BLaER1 treated with 17β-estradiol and CSF1 and Interleukin-3, amounts not matched to agents 10 nM and 100 nM (cell line): Measurements from ENCODE around the gene NOS1AP.

Source experiments
- H3K27ac ChIP-seq, 11 experiments: shearing (Covaris generic); formaldehyde crosslinking; 2 replicates each; pipeline ENCODE4 v1.8.1; 2022
- H3K27me3 ChIP-seq, 11 experiments: shearing (Covaris generic); formaldehyde crosslinking; 2 replicates each; pipeline ENCODE4 v1.8.1; 2022
- H3K36me3 ChIP-seq, 11 experiments: shearing (Covaris generic); formaldehyde crosslinking; 2 replicates each; pipeline ENCODE4 v1.8.1; 2022
- H3K4me1 ChIP-seq, 10 experiments: shearing (Covaris generic); formaldehyde crosslinking; 2 replicates each; pipeline ENCODE4 v1.8.1; 2022
- H3K4me2 ChIP-seq, 11 experiments: shearing (Covaris generic); formaldehyde crosslinking; 2 replicates each; pipeline ENCODE4 v1.8.1; 2022
- H3K4me3 ChIP-seq, 10 experiments: shearing (Covaris generic); formaldehyde crosslinking; 2 replicates each; pipeline ENCODE4 v1.8.1; 2022
- H3K9ac ChIP-seq, 11 experiments: shearing (Covaris generic); formaldehyde crosslinking; 2 replicates each; pipeline ENCODE4 v1.8.1; 2022
- H3K9me3 ChIP-seq, 11 experiments: shearing (Covaris generic); formaldehyde crosslinking; replicated peaks in 1 of 11; 2 replicates each; pipeline ENCODE4 v1.8.1; 2022
- H4K20me1 ChIP-seq, 11 experiments: shearing (Covaris generic); formaldehyde crosslinking; 2 replicates each; pipeline ENCODE4 v1.8.1; 2022
- Cebpa-rat ChIP-seq, 11 experiments: shearing (Covaris generic); IDR thresholded peaks; 2 replicates each; pipeline ENCODE4 v1.8.1; 2022

NOS1AP gene

DNA sequence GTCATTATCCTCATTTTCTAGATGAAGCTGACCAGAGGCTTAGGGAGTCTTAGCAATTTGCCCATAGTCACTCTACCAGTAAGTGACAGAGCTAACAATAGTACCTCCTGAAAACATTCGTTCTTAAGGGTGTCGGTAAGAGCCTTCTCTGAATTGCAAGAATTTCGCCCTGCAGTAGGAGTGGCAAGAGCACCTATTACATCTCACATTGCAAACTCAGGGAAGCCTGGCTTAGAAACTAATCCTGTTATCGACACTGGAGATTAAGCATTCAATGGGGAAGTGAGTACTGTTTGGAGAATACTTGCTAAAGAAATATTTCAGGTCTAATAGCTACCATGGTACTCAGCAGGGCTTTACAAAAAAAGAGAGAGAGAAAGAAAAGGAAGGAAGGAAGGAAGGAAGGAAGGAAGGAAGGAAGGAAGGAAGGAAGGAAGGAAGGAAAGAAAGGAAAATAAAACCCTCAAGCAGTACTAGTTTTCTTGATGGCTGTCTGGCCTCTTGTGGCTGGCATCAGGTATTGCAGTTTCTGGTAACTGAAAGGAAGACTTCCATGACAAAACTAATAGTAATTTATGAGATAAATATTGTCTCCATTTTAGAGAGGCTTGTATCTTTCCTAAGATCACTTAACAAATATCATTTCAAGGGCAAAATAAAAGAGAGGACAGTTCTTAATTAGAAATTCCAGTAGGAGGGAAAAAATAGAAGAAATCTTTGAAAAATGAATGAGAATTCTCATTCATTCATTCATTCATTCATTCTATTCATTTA lies 322.5 kb downstream of the NOS1AP start:
- Histone ChIP-seq H3K4me1 (peaks cover 21 to 50% (median 41%) of the 10 kb centered on the region in 10 experiments), H3K27ac (peak overlapping the region in 4 of 11 experiments; percentile 6 to 85 (median 76); a peak in 5 of 22 replicates), H3K27me3 (no peaks in the 10 kb centered on the region), H3K36me3 (no peaks in the 10 kb centered on the region), H3K4me3 (no peak overlapping the region), H3K9ac (no peak overlapping the region), H3K4me2 (peak overlapping the region in 5 of 11 experiments; percentile 3 to 29 (median 12); a peak in 4 of 22 replicates), H3K9me3 (no peaks in the 10 kb centered on the region), H4K20me1 (no peaks in the 10 kb centered on the region)
- TF ChIP-seq Cebpa-rat (IDR thresholded peaks at IDR 0.05): no peak

DNA sequence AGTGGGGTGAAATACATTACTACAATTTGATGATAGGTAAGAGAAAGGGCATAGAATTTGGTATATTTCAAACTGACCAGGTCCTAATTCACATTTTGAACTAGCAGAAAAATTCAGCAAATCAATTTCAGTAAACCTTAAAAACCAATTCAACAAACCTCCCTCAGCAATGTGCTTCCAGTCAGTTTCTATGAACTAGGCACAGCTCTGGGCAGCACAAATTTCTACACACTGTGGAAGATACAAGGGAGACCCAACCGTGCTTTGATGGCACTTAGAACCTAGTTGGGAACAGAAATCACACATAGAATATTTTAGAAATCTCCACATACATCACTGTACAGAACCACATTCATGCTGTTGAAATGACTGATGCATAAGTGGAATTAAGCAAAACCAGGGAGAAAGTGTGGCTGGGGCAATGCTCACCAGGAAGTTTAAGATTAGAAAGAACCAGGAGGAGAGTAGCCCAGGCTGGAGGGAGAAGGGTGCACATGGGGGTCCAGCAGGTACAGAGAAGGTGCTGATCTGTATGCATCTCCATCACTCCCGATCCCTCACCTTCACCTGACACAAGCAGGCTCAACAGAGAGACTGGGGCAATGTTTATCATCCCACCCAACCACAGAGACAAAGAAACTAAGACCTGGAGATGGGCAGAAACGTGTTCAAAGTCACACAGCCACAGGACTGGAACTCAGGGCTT lies 326.9 kb downstream of the NOS1AP start:
- Histone ChIP-seq H3K4me1 (peaks cover 0 to 6% (median 5%) of the 10 kb centered on the region in 10 experiments; a peak in 6 of 20 replicates), H3K36me3 (no peaks in the 10 kb centered on the region), H3K27me3 (no peaks in the 10 kb centered on the region), H3K9me3 (no peaks in the 10 kb centered on the region), H3K4me3 (no peak overlapping the region), H3K27ac (no peak overlapping the region), H4K20me1 (no peaks in the 10 kb centered on the region), H3K4me2 (no peak overlapping the region), H3K9ac (no peak overlapping the region)
- TF ChIP-seq Cebpa-rat (IDR thresholded peaks at IDR 0.05): no peak

- no peaks in the 10 kb centered on the region for H3K27me3 ChIP-seq
- no peaks in the 10 kb centered on the region for H3K9me3 ChIP-seq
- no peaks in the 10 kb centered on the region for H4K20me1 ChIP-seq
- no peak overlapping the region for H3K4me3 ChIP-seq
- H3K4me2 ChIP-seq: no peak overlapping the region
- no peak overlapping the region for H3K9ac ChIP-seq
- no peak for TF ChIP-seq Cebpa-rat (IDR thresholded peaks at IDR 0.05)
- no peak overlapping the region for H3K27ac ChIP-seq
- no peaks in the 10 kb centered on the region for H3K36me3 ChIP-seq
- no peaks in the 10 kb centered on the region; a peak in 1 of 20 replicates for H3K4me1 ChIP-seq
Measured at GRCh38 chr1:162397039-162397448, 327.6 kb downstream of the NOS1AP start.

- Histone ChIP-seq H4K20me1 (no peaks in the 10 kb centered on the region), H3K36me3 (no peaks in the 10 kb centered on the region), H3K4me2 (no peak overlapping the region), H3K9me3 (no peaks in the 10 kb centered on the region), H3K4me1 (no peaks in the 10 kb centered on the region), H3K27ac (no peak overlapping the region), H3K4me3 (no peak overlapping the region), H3K9ac (no peak overlapping the region), H3K27me3 (no peaks in the 10 kb centered on the region)
- TF ChIP-seq Cebpa-rat (IDR thresholded peaks at IDR 0.05): no peak
Measured at GRCh38 chr1:162397943-162398560, 328.6 kb downstream of the NOS1AP start.

- Histone ChIP-seq H3K9ac (no peak overlapping the region), H3K36me3 (no peaks in the 10 kb centered on the region), H3K9me3 (no peaks in the 10 kb centered on the region), H3K27ac (no peak overlapping the region), H3K27me3 (no peaks in the 10 kb centered on the region), H3K4me1 (no peaks in the 10 kb centered on the region), H3K4me2 (no peak overlapping the region), H3K4me3 (no peak overlapping the region), H4K20me1 (no peaks in the 10 kb centered on the region)
- TF ChIP-seq Cebpa-rat (IDR thresholded peaks at IDR 0.05): no peak
Measured at GRCh38 chr1:162398999-162399580, 329.6 kb downstream of the NOS1AP start.

DNA sequence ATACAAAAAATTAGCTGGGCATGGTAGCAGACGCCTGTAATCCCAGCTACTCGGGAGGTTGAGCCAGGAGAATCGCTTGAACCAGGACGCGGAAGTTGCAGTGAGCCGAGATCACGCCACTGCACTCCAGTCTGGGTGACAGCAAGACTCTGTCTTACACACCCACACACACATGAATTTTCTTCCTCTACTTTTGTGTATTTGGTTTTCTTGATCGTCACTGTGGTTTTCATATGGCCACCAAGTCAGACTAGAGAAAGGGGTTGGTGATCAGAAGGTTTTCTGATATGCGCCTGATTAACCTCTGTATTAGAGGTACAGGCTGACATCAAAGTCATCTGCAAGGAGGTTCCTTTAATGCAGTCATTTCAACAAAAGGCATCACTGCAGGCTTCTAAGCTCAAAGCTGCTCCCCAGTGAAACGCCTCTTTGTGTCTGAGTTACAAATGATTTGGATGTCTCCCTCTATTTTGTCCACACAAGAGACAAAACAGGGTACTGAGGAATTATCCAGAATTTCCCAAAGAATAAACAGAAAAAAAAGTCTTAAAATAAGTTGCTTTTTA lies 331.4 kb downstream of the NOS1AP start:
- H4K20me1 ChIP-seq: no peaks in the 10 kb centered on the region
- H3K27me3 ChIP-seq: no peaks in the 10 kb centered on the region
- H3K27ac ChIP-seq: no peak overlapping the region
- peaks cover 0 to 6% (median 0%) of the 10 kb centered on the region in 10 experiments; a peak in 4 of 20 replicates for H3K4me1 ChIP-seq
- H3K4me3 ChIP-seq: no peak overlapping the region
- H3K9me3 ChIP-seq: no peaks in the 10 kb centered on the region
- H3K9ac ChIP-seq: no peak overlapping the region
- TF ChIP-seq Cebpa-rat (IDR thresholded peaks at IDR 0.05): no peak
- no peak overlapping the region for H3K4me2 ChIP-seq
- H3K36me3 ChIP-seq: no peaks in the 10 kb centered on the region

DNA sequence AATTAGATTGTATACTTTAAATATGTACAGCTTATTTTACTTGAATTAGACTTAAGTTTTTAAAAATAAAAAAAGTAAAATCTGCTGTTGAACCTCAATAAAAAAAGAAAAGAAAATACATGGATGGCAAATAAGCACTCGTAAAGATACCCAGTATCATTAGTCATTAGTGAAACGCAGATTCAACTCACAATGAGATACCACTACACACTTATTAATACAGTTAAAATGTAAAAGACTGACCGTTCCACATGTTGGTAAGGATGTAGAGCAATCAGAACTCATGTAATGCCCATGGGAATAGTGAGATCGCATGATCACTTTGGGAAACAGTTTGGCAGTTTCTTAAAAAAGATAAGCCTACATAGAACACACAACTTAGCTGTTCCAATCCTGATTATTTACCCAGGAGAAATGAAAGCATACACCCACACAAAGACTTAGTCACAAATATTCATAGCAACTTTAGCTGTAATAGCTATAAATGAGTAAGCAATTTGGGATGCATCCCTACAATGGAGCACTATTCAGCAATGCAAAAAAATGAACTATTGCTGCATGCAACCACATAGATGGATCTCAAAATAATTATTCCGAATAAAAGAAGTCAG lies 335.2 kb downstream of the NOS1AP start:
- no peak overlapping the region for H3K27ac ChIP-seq
- H3K4me3 ChIP-seq: no peak overlapping the region
- H3K27me3 ChIP-seq: no peaks in the 10 kb centered on the region
- H3K9ac ChIP-seq: no peak overlapping the region
- no peak for TF ChIP-seq Cebpa-rat (IDR thresholded peaks at IDR 0.05)
- H3K36me3 ChIP-seq: no peaks in the 10 kb centered on the region
- H4K20me1 ChIP-seq: no peaks in the 10 kb centered on the region
- no peaks in the 10 kb centered on the region for H3K9me3 ChIP-seq
- H3K4me1 ChIP-seq: peaks cover 0 to 6% (median 0%) of the 10 kb centered on the region in 10 experiments; a peak in 4 of 20 replicates
- H3K4me2 ChIP-seq: peak overlapping the region in 3 of 11 experiments; percentile 6 to 31 (median 7); a peak in 1 of 22 replicates

DNA sequence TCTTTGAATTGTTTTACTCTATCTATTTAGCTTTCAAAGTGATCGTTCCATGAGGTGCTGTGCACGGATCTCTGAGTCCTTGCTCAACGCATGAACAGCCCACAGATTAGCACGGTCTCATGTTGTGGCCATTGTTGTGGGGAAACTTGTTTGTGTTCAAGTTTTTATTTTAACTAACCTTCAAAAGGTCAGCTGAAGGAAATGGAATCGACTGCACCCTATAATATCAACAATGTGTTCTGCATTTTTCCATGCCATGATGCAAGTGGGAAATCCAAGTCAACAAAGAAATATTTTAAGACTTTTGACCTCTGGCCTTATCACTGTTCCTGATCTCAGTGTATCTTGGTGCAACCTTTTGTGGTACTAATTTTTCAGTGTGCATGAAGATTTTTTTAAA lies 336.3 kb downstream of the NOS1AP start:
- H3K9ac ChIP-seq: no peak overlapping the region
- no peak overlapping the region for H3K27ac ChIP-seq
- H3K36me3 ChIP-seq: no peaks in the 10 kb centered on the region
- H3K4me1 ChIP-seq: peaks cover 0 to 6% (median 0%) of the 10 kb centered on the region in 10 experiments; a peak in 4 of 20 replicates
- H4K20me1 ChIP-seq: no peaks in the 10 kb centered on the region
- no peaks in the 10 kb centered on the region for H3K9me3 ChIP-seq
- TF ChIP-seq Cebpa-rat (IDR thresholded peaks at IDR 0.05): no peak
- no peak overlapping the region for H3K4me2 ChIP-seq
- H3K27me3 ChIP-seq: no peaks in the 10 kb centered on the region
- no peak overlapping the region for H3K4me3 ChIP-seq
